Spleen (tissue), 11 donors: ENCODE data around the gene SLC30A3. TPM values are rescaled to one million over a fixed set of nuclear protein-coding genes. Genes with fewer than 3 reads are reported as not detected.

ENCODE experiments used
- DNase-seq: peaks from one replicate; pipeline ENCODE4 v3.0.0-alpha.2; 2020
- H3K27ac ChIP-seq, 8 donors: fragments of 200-600 bp; sonication (generic) in 7 of 8; 1 replicate in 4 of 8; 2 replicates in 4 of 8; pipeline versions ENCODE4 v1.5.0 to v1.8.0; 2016 to 2021; ENCODE audit warnings: inconsistent platforms in 4 of 8, mild to moderate bottlenecking in 4 of 8, moderate library complexity in 1 of 8
- H3K27me3 ChIP-seq, 7 donors: fragments of 200-600 bp; sonication (generic) in 6 of 7; replicated peaks in 1 of 7; 1 replicate in 4 of 7; 2 replicates in 3 of 7; pipeline versions ENCODE4 v1.5.0 to v1.8.0; 2016 to 2021; ENCODE audit warnings: inconsistent platforms in 3 of 7, mild to moderate bottlenecking in 1 of 7
- H3K36me3 ChIP-seq, 6 donors: fragments of 200-600 bp; sonication (generic) in 5 of 6; 1 replicate in 4 of 6; 2 replicates in 2 of 6; pipeline versions ENCODE4 v1.5.0 to v1.8.0; 2016 to 2021; ENCODE audit warnings: inconsistent platforms in 2 of 6
- H3K4me1 ChIP-seq, 6 donors: fragments of 200-600 bp; sonication (generic) in 5 of 6; 1 replicate in 3 of 6; 2 replicates in 3 of 6; pipeline versions ENCODE4 v1.5.0 to v1.8.0; 2016 to 2021; ENCODE audit warnings: inconsistent platforms in 3 of 6
- H3K4me3 ChIP-seq, 8 donors: fragments of 200-600 bp; sonication (generic) in 7 of 8; 1 replicate in 4 of 8; 2 replicates in 4 of 8; pipeline versions ENCODE4 v1.5.0 to v1.8.0; 2016 to 2021; ENCODE audit warnings: inconsistent platforms in 4 of 8, mild to moderate bottlenecking in 4 of 8, moderate library complexity in 2 of 8
- H3K9me3 ChIP-seq, 8 donors: fragments of 200-600 bp; sonication (generic) in 7 of 8; 1 replicate in 4 of 8; 2 replicates in 4 of 8; pipeline versions ENCODE4 v1.5.0 to v1.8.0; 2016 to 2021; ENCODE audit warnings: inconsistent platforms in 4 of 8
- CTCF ChIP-seq, 11 experiments: fragments of 200-600 bp in 7 of 11; fragments of 450-650 bp in 4 of 11; sonication (generic) in 4 of 11; IDR thresholded peaks in 8 of 11; conservative IDR thresholded peaks in 3 of 11; 1 replicate in 7 of 11; 2 replicates in 4 of 11; pipeline versions ENCODE4 v1.4.0 to v1.8.0; 2016 to 2021; ENCODE audit warnings: antibody characterized with exemption in 11 of 11, inconsistent platforms in 4 of 11, mild to moderate bottlenecking in 1 of 11
- POLR2A ChIP-seq, 3 donors: fragments of 450-650 bp; IDR thresholded peaks; one replicate each; pipeline ENCODE4 v1.5.1; 2017; ENCODE audit warnings: antibody characterized with exemption in 3 of 3, mild to moderate bottlenecking in 1 of 3
- POLR2AphosphoS5 ChIP-seq, 3 donors: sonication (generic); formaldehyde crosslinking; IDR thresholded peaks; one replicate each; pipeline ENCODE4 v1.5.1; 2017; ENCODE audit warnings: antibody characterized with exemption in 3 of 3
- WGBS, 5 donors: extraction: QIAGEN DNeasy Blood & Tissue Kit in 3 of 5; methylation state at CpG; one replicate each; pipeline versions ENCODE4 v1.1.5 to v1.1.7; 2013 to 2018; 5-methylcytosine and 5-hydroxymethylcytosine counted together
- intact Hi-C: fragments of 100-400 bp; cut with DNase I; formaldehyde crosslinking; loops from one replicate; pipeline ENCODE4 v1.15.0; 2023; ENCODE audit warnings: low total_unique reads
- polyA plus RNA-seq, 3 donors: library from polyadenylated mRNA; stranded (reverse); fragments of 200-250 nt; gene quantifications; one replicate each; pipeline ENCODE4 v1.2.1, GENCODE V29; 2013
- total RNA-seq, 7 donors: library from RNA; depleted of rRNA in 3 of 7; stranded (reverse); fragments of >200 nt in 3 of 7; fragmentation: NEBNext Ultra II Directional in 4 of 7; extraction: Animal tissue kit (Norgen Biotek cat#: 25700) in 4 of 7; gene quantifications; one replicate each; pipeline versions ENCODE4 v1.1.0 to v1.2.1, GENCODE V29; 2016 to 2021
- donor health status: healthy with polysubstance abuse.
- donor health status: DM: no; HTN: no; CAD: no; lungs with moderate emphysema.
- donor health status: DM: no; HTN: no; CAD: no.
- donor health status: Bipolar disorder and iron deficiency.
- donor health status: healthy.
- donor health status: DM: no; HTN: no; CAD: no.
- donor health status: DM: yes; HTN: yes; CAD: no.

Gene SLC30A3
- total and polyA plus RNA-seq, 10 donors: 0.05 to 0.34 (median 0.16) TPM; not detected in 5

GRCh38 chr2:27238976-27239375 is 23.9 kb downstream of the SLC30A3 start:
- H3K9me3 ChIP-seq: no peaks in the 10 kb centered on the region
- H3K4me1 ChIP-seq: no peaks in the 10 kb centered on the region
- no peak for DNase-seq
- intact Hi-C loops: no loop called here
- TF ChIP-seq CTCF (IDR thresholded peaks at IDR 0.05 in 8 of 11, conservative IDR thresholded peaks at IDR 0.05 in 3 of 11) (no peak), POLR2AphosphoS5 (IDR thresholded peaks at IDR 0.05) (no peak), POLR2A (IDR thresholded peaks at IDR 0.05) (no peak)
- H3K36me3 ChIP-seq: peaks cover 13 to 100% (median 100%) of the 10 kb centered on the region in 6 donors
- no peak overlapping the region for H3K4me3 ChIP-seq
- no peak overlapping the region for H3K27ac ChIP-seq
- 87 to 96% (median 95%) methylated on average over 5 to 8 of the region's 8 CpGs for WGBS, 5 donors
- no peaks in the 10 kb centered on the region for H3K27me3 ChIP-seq

GRCh38 chr2:27237341-27237945 is 25.4 kb downstream of the SLC30A3 start:
- no peak for DNase-seq
- no peak for TF ChIP-seq CTCF (IDR thresholded peaks at IDR 0.05 in 8 of 11, conservative IDR thresholded peaks at IDR 0.05 in 3 of 11)
- no peak for TF ChIP-seq POLR2AphosphoS5 (IDR thresholded peaks at IDR 0.05)
- TF ChIP-seq POLR2A (IDR thresholded peaks at IDR 0.05): no peak
- Histone ChIP-seq H3K4me1 (no peaks in the 10 kb centered on the region), H3K27me3 (no peaks in the 10 kb centered on the region), H3K9me3 (no peaks in the 10 kb centered on the region), H3K36me3 (peaks cover 14 to 100% (median 100%) of the 10 kb centered on the region in 6 donors), H3K4me3 (no peak overlapping the region), H3K27ac (no peak overlapping the region)
- WGBS, 5 donors: 95 to 99% (median 96%) methylated on average over 15 of the region's 15 CpGs
- intact Hi-C loops: no loop called here

GRCh38 chr2:27236626-27237025 is 26.2 kb downstream of the SLC30A3 start:
- no peaks in the 10 kb centered on the region for H3K4me1 ChIP-seq
- peaks cover 13 to 100% (median 100%) of the 10 kb centered on the region in 6 donors for H3K36me3 ChIP-seq
- no peak overlapping the region for H3K27ac ChIP-seq
- WGBS, 5 donors: 83 to 100% (median 94%) methylated on average over 3 of the region's 3 CpGs
- TF ChIP-seq POLR2AphosphoS5 (IDR thresholded peaks at IDR 0.05) (no peak), CTCF (IDR thresholded peaks at IDR 0.05 in 8 of 11, conservative IDR thresholded peaks at IDR 0.05 in 3 of 11) (no peak), POLR2A (IDR thresholded peaks at IDR 0.05) (no peak)
- no peaks in the 10 kb centered on the region for H3K9me3 ChIP-seq
- H3K27me3 ChIP-seq: no peaks in the 10 kb centered on the region
- intact Hi-C loops: no loop called here
- no peak overlapping the region for H3K4me3 ChIP-seq
- no peak for DNase-seq

- DNase-seq: peak; percentile 32
- intact Hi-C loops: no loop called here
- WGBS, 5 donors: 94 to 96% (median 96%) methylated on average over 12 of the region's 12 CpGs
These were observed 26.7 kb downstream of the SLC30A3 start for GRCh38 chr2:27236136-27236535.

More at GRCh38 chr2:27236136-27236535, 26.7 kb downstream of the SLC30A3 start:
- H3K27ac ChIP-seq: no peak overlapping the region
- H3K36me3 ChIP-seq: peaks cover 13 to 100% (median 100%) of the 10 kb centered on the region in 6 donors
- no peaks in the 10 kb centered on the region for H3K9me3 ChIP-seq
- TF ChIP-seq CTCF (IDR thresholded peaks at IDR 0.05 in 8 of 11, conservative IDR thresholded peaks at IDR 0.05 in 3 of 11) (no peak), POLR2AphosphoS5 (IDR thresholded peaks at IDR 0.05) (no peak), POLR2A (IDR thresholded peaks at IDR 0.05) (no peak)
- no peaks in the 10 kb centered on the region for H3K4me1 ChIP-seq
- H3K27me3 ChIP-seq: no peaks in the 10 kb centered on the region
- H3K4me3 ChIP-seq: no peak overlapping the region
